HepG2 (cell line): ENCODE measurements around the gene PHIP. TPM values are rescaled to one million over a fixed set of nuclear protein-coding genes. Genes with fewer than 3 reads are reported as not detected.

Experiments used
- ATAC-seq: fragments of 200-7000 bp; cut with Tn5 transposase; 3 replicates; pipeline ENCODE4 v1.9.1; 2020; ENCODE audit warnings: mild to moderate bottlenecking, moderate library complexity
- BruUV-seq: library from RNA; stranded (reverse); fragments of 400-500 nt; replicated peaks from 2 replicates; lab custom pipeline; 2021; lab: Mats Ljungman, UMichigan
- CTCF ChIA-PET: fragments of 300-600 bp; formaldehyde crosslinking; extraction: SDS; loops from one replicate; lab custom pipeline; 2021; ENCODE audit warnings: low total read pairs, inconsistent platforms, low intra/inter-chr PET ratio; lab: Yijun Ruan, JAX
- POLR2A ChIA-PET: fragments of 350-600 bp; sonication (Branson Sonifier 250); formaldehyde crosslinking; loops from one replicate; lab custom pipeline; 2020; ENCODE audit warnings: antibody characterized with exemption, inconsistent platforms; lab: Yijun Ruan, JAX
- DNase-seq: peaks from one replicate; pipeline ENCODE4 v3.0.0-alpha.2; 2015; ENCODE audit warnings: low spot score
- FAIRE-seq: peaks from 3 replicates; lab custom pipeline; 2011; peaks lifted over from hg19 to GRCh38; lab: Jason Lieb, UNC
- H2AFZ ChIP-seq: one replicate; pipeline ENCODE4 v1.6.1; 2011; ENCODE audit warnings: low read length, inconsistent platforms
- H3K27ac ChIP-seq: fragments of 300-600 bp; 3 replicates; pipeline ENCODE4 v1.8.0; 2011; ENCODE audit warnings: mixed run types, mild to moderate bottlenecking, mixed read lengths, low read length, inconsistent platforms; ENCODE audit not compliant: insufficient read depth; ENCODE audit errors: extremely low read length
- H3K27me3 ChIP-seq, 2 experiments: fragments of 200-600 bp in 1 of 2; 2 replicates in 1 of 2; 3 replicates in 1 of 2; pipeline versions ENCODE4 v1.6.0 to v1.8.0; 2011; ENCODE audit warnings: low read length in 2 of 2, mild to moderate bottlenecking in 2 of 2, moderate library complexity in 2 of 2, inconsistent platforms in 1 of 2; ENCODE audit not compliant: insufficient read depth in 2 of 2, control insufficient read depth in 1 of 2
- H3K36me3 ChIP-seq, 2 experiments: fragments of 200-600 bp in 1 of 2; replicated peaks in 1 of 2; 2 replicates in 1 of 2; 3 replicates in 1 of 2; pipeline versions ENCODE4 v1.5.1 to v1.8.0; 2011; ENCODE audit warnings: low read length in 2 of 2, inconsistent platforms in 1 of 2; ENCODE audit not compliant: insufficient read depth in 2 of 2, control insufficient read depth in 1 of 2
- H3K4me1 ChIP-seq: 2 replicates; pipeline ENCODE4 v1.5.1; 2012; ENCODE audit warnings: low read length, inconsistent platforms; ENCODE audit not compliant: insufficient read depth
- H3K4me2 ChIP-seq: 2 replicates; pipeline ENCODE4 v1.6.0; 2011; ENCODE audit warnings: low read depth, low read length, inconsistent platforms
- H3K4me3 ChIP-seq, 3 experiments: fragments of 200-600 bp in 1 of 3; sonication (generic), shearing (Covaris generic) in 1 of 3; replicated peaks in 1 of 3; 2 replicates each; pipeline ENCODE4 v1.5.1; 2011 to 2016; ENCODE audit warnings: low read length in 3 of 3, inconsistent platforms in 2 of 3, low read depth in 2 of 3, mild to moderate bottlenecking in 2 of 3, control low read depth in 1 of 3, mixed read lengths in 1 of 3; ENCODE audit not compliant: insufficient read depth in 1 of 3
- H3K79me2 ChIP-seq: one replicate; pipeline ENCODE4 v1.6.1; 2011; ENCODE audit warnings: low read length, inconsistent platforms; ENCODE audit not compliant: insufficient read depth
- H3K9ac ChIP-seq: 2 replicates; pipeline ENCODE4 v1.6.0; 2011; ENCODE audit warnings: mild to moderate bottlenecking, low read depth, low read length, inconsistent platforms; ENCODE audit not compliant: insufficient read depth
- H3K9me3 ChIP-seq: 2 replicates; pipeline ENCODE4 v1.5.1; 2012; ENCODE audit warnings: mild to moderate bottlenecking, low read length
- H4K20me1 ChIP-seq: 2 replicates; pipeline ENCODE4 v1.6.0; 2011; ENCODE audit warnings: inconsistent platforms, mild to moderate bottlenecking, low read length, moderate library complexity; ENCODE audit not compliant: insufficient read depth
- MAFF ChIP-seq: IDR thresholded peaks from 2 replicates; pipeline ENCODE4 v1.6.1; 2011; ENCODE audit warnings: low read depth, low read length, improper control_type of control experiment
- MAFK ChIP-seq, 2 experiments: IDR thresholded peaks in 1 of 2; conservative IDR thresholded peaks in 1 of 2; 2 replicates each; pipeline ENCODE4 v1.6.1; 2011; ENCODE audit warnings: improper control_type of control experiment in 2 of 2, low read length in 2 of 2
- MATR3 ChIP-seq: sonication (generic); formaldehyde crosslinking; IDR thresholded peaks from 2 replicates; pipeline ENCODE4 v1.4.0; 2020; ENCODE audit warnings: missing genetic modification reagents
- NCOR1 ChIP-seq: fragments of 200-600 bp; sonication (generic); IDR thresholded peaks from 2 replicates; pipeline ENCODE4 v1.7.0; 2017; ENCODE audit warnings: antibody characterized with exemption, low read length, borderline replicate concordance
- SALL2 ChIP-seq: sonication (generic); formaldehyde crosslinking; IDR thresholded peaks from 2 replicates; pipeline ENCODE4 v1.8.1; 2023; ENCODE audit warnings: mild to moderate bottlenecking, missing genetic modification reagents, inconsistent platforms
- ZNF891 ChIP-seq: sonication (generic); formaldehyde crosslinking; IDR thresholded peaks from 2 replicates; pipeline ENCODE4 v1.5.0; 2020; ENCODE audit warnings: mild to moderate bottlenecking, missing genetic modification reagents
- WGBS: methylation state at CpG from one replicate; pipeline ENCODE4 v1.1.6; 2017; ENCODE audit warnings: low lambda C conversion rate; 5-methylcytosine and 5-hydroxymethylcytosine counted together
- in situ Hi-C: cut with HindIII; loops from 2 replicates; pipeline ENCODE4 v1.10.0; 2017; ENCODE audit warnings: low pct_unique_long_range_greater_than_20kb; ENCODE audit not compliant: extremely low pct_ligation_motif_present
- intact Hi-C: fragments of 100-400 bp; cut with micrococcal nuclease; formaldehyde crosslinking; loops from one replicate; pipeline ENCODE4 v1.10.0; 2022; ENCODE audit not compliant: unreplicated experiment
- polyA plus RNA-seq, 8 experiments: library from polyadenylated mRNA; depleted of rRNA in 3 of 8; stranded (reverse) in 7 of 8; unstranded in 1 of 8; fragments of >200 nt; fragmentation: Illumina TruSeq in 4 of 8; extraction: Trizol in 4 of 8; gene quantifications; 2 replicates each; pipeline versions ENCODE4 v1.2.1 to v1.2.3, GENCODE V29; 2011 to 2016; ENCODE audit warnings: low read depth in 4 of 8, missing spikeins in 1 of 8, mixed read lengths in 1 of 8; ENCODE audit not compliant: insufficient read depth in 1 of 8
- total RNA-seq, 5 experiments: library from RNA; depleted of rRNA; stranded (reverse); fragments of >200 nt; fragmentation: Illumina TruSeq; extraction: Trizol; gene quantifications; 2 replicates each; pipeline ENCODE4 v1.2.3, GENCODE V29; 2016; ENCODE audit warnings: low read depth in 1 of 5

PHIP gene
- total and polyA plus RNA-seq, 2 of the 13 experiments (the other 11 are each of a cell fraction or from before 2014, with no cell fraction given) = 6.5 to 23.5 TPM

- WGBS = 97% methylated on average over 1 of the region's 1 CpG
- CTCF ChIA-PET = no interaction called here
- Histone ChIP-seq H2AFZ (no peak overlapping the region), H3K4me2 (no peak overlapping the region), H3K9me3 (no peaks in the 10 kb centered on the region), H3K4me3 (no peak overlapping the region), H3K27ac (no peak overlapping the region), H3K79me2 (no peaks in the 10 kb centered on the region), H3K36me3 (peaks cover 12 to 69% of the 10 kb centered on the region in 2 experiments), H3K4me1 (no peaks in the 10 kb centered on the region), H3K9ac (no peak overlapping the region), H4K20me1 (no peaks in the 10 kb centered on the region), H3K27me3 (no peaks in the 10 kb centered on the region)
- FAIRE-seq (no peak), DNase-seq (no peak), ATAC-seq (no peak)
- in situ Hi-C loops (no loop called here), intact Hi-C loops (no loop called here)
- POLR2A ChIA-PET = no interaction called here
- BruUV-seq = no TSS peak
- TF ChIP-seq MATR3 (CRISPR knock-in tag) = no peak
- no peak for TF ChIP-seq SALL2 (CRISPR knock-in tag)
- no peak for TF ChIP-seq NCOR1
Observed at GRCh38 chr6:78995346-78995745, 82.7 kb downstream of the PHIP start.

- Histone ChIP-seq H4K20me1 (no peaks in the 10 kb centered on the region), H3K4me3 (no peak overlapping the region), H3K36me3 (peaks cover 11 to 70% of the 10 kb centered on the region in 2 experiments), H2AFZ (no peak overlapping the region), H3K9ac (no peak overlapping the region), H3K4me2 (no peak overlapping the region), H3K27ac (no peak overlapping the region)
- intact Hi-C loops = no loop called here
- no peak for ATAC-seq
- 97% methylated on average over 5 of the region's 5 CpGs for WGBS
- ChIA-PET POLR2A (no interaction called here), CTCF (no interaction called here)
- no TSS peak for BruUV-seq
- no peak for DNase-seq
- TF ChIP-seq MAFK (conservative IDR thresholded peaks at IDR 0.05 in 1 of 2, IDR thresholded peaks at IDR 0.05 in 1 of 2; ENCODE audit: low read length in 2 of 2) = peak; percentile 57 to 65
- TF ChIP-seq ZNF891 (CRISPR knock-in tag) = no peak
- peak; percentile 56 for TF ChIP-seq MAFF
- TF ChIP-seq, all 625 proteins: peak for 2
- Histone ChIP-seq H3K79me2 (no peaks in the 10 kb centered on the region), H3K9me3 (no peaks in the 10 kb centered on the region), H3K4me1 (no peaks in the 10 kb centered on the region), H3K27me3 (no peaks in the 10 kb centered on the region)
- FAIRE-seq = no peak
- in situ Hi-C loops = no loop called here
Observed at GRCh38 chr6:78993955-78994354, 84.1 kb downstream of the PHIP start.
